GM12872 (cell line): ENCODE measurements around the gene GPR32.

Experiments
- CTCF ChIP-seq: IDR thresholded peaks from 3 replicates; pipeline ENCODE4 v1.5.1; 2011; ENCODE audit warnings: low read depth, mild to moderate bottlenecking, low read length, moderate library complexity; ENCODE audit not compliant: insufficient read depth

Gene GPR32

GRCh38 chr19:50753879-50754278 lies 16.4 kb upstream of the GPR32 start:
- no peak for TF ChIP-seq CTCF

- no peak for TF ChIP-seq CTCF
Observed at GRCh38 chr19:50759886-50760285, 10.4 kb upstream of the GPR32 start.

- TF ChIP-seq CTCF = no peak
Observed at GRCh38 chr19:50764409-50764808, 5.9 kb upstream of the GPR32 start.

GRCh38 chr19:50768277-50768676 lies 2.0 kb upstream of the GPR32 start:
- no peak for TF ChIP-seq CTCF

GRCh38 chr19:50770888-50771287 lies 624 bp downstream of the GPR32 start:
- no peak for TF ChIP-seq CTCF

- no peak for TF ChIP-seq CTCF
Observed at GRCh38 chr19:50772476-50772875, 2.2 kb downstream of the GPR32 start.

GRCh38 chr19:50776131-50776530 lies 5.9 kb downstream of the GPR32 start:
- TF ChIP-seq CTCF = no peak

- no peak for TF ChIP-seq CTCF
Observed at GRCh38 chr19:50777261-50777660, 7.0 kb downstream of the GPR32 start.
